ENCODE results near the gene VSX1.

The VSX1 gene

DNA sequence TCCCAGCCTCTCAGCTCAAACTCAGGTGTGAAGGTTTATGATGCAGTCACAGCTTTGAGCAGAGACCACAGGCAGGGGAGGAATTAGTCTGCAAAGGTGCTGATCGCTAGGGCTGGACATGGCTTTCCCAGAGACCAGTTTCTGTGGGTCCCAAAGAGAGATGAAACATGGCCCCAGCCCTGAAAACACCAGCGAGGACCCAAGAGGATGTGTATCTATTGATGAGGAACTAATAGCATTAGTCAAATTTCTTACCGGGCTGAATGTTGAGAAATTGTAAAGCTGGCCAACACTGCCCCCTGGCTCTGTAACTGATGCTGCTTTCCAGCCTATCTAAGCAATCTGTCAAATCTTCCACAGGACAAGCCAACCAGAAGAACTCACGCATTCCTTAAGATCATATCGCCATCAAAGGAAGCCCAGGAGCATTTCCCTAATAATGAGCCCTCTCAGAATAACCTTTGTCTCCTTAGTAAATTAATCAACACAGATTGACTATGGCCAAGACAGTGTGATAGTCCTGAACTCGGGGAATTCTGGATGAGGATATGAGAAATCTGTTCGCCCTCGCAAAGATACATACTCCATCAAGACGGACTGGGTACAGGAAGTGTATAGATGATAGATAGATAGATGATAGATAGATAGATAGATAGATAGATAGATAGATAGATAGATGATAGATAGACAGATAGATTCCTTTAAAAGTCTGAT, 16.2 kb downstream of the VSX1 start:
- peak; percentile 27 to 47 for DNase-seq (ENCODE audit: low read depth in 2 of 2)

DNA sequence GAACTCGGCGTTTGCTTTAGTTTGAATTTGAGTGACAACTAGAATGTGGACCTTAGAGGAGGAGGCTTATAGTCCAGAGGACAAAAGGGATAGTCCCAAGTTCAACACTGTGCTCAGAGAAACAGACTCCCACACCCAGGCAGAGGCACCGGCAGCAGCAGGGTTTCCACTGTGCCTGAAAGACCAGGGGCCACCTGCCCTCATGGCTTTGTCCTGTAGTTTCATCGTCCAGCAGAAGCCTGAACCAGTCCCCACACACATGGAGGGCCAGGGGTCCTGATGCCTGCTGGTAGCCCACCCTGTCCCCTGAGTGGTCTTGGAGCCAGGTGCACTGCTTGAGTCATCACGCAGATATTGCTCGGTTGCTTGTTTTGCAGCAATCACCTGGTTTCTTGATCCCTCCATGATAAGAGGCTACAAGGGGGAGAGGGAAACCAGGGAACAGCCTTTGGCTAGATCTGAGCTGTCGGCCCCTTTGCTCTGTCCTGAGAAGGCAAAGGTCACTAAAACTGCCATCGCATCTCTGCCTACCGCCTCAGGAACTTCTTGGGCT, 16.8 kb downstream of the VSX1 start:
- DNase-seq (ENCODE audit: low read depth in 2 of 2) = no peak

- no peak for DNase-seq (ENCODE audit: low read depth in 2 of 2)
Observed at GRCh38 chr20:25064561-25065071, 17.3 kb downstream of the VSX1 start.

- DNase-seq (ENCODE audit: low read depth in 2 of 2) = no peak
Observed at GRCh38 chr20:25063981-25064380, 18.0 kb downstream of the VSX1 start.

GRCh38 chr20:25063546-25063945, 18.4 kb downstream of the VSX1 start:
- no peak for DNase-seq (ENCODE audit: low read depth in 2 of 2)

DNA sequence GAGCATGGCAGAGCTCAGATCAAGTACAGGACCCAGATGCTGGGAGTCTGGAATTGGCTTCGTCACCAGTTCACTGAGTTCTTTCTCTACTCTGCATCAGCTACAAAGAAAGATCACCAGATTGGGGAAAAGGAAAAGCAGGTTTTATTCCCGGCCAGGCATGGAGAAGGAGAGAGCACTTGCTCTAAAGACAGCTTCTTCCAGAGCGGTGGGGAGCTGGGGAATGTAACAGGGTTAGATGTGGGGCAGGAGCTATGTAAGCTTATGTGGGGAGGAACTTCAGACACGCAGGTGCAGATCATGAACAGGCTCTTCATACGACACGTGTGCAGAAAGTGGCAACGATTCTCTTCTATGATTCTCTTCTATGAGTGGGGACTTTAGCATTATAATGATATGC, 19.1 kb downstream of the VSX1 start:
- DNase-seq (ENCODE audit: low read depth in 2 of 2) = no peak

DNA sequence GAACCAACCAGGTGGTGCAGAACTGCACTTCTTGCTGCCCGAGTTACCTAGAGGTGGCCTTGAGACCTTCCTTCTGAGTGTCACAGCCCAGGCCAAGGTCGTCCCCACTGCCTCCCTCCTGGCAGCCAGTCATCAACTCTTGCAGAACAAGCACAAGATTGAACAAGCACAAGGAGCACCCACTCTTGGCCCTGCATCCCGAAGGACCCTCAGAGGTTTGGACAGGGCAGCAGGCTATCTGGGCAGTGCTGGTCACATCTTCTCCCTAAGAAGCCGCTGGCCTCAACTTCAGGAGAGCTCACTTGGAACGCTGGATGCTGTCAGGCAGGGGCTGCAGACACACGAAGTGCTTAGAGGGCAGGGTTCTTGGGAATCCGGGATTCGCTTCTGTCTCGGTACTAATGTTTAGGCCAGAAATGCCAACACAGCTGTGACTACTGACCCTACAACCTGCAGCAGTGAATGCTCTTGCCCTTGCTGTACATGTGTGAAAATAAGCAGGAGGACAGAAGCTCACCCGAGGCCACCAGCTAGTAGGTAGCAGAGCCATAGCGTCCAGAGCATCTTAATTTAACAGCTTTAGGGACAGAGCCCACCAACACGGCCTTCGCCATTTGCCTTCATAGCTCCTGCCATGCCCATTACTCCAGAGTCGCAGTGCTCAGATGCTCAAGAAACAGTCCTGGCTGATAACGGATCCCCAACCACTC, 20.0 kb downstream of the VSX1 start:
- DNase-seq (ENCODE audit: low read depth in 2 of 2) = no peak

GRCh38 chr20:25061103-25061799, 20.7 kb downstream of the VSX1 start:
- DNase-seq (ENCODE audit: low read depth in 2 of 2) = no peak

GRCh38 chr20:25059866-25060465, 22.0 kb downstream of the VSX1 start:
- no peak for DNase-seq (ENCODE audit: low read depth in 2 of 2)

DNA sequence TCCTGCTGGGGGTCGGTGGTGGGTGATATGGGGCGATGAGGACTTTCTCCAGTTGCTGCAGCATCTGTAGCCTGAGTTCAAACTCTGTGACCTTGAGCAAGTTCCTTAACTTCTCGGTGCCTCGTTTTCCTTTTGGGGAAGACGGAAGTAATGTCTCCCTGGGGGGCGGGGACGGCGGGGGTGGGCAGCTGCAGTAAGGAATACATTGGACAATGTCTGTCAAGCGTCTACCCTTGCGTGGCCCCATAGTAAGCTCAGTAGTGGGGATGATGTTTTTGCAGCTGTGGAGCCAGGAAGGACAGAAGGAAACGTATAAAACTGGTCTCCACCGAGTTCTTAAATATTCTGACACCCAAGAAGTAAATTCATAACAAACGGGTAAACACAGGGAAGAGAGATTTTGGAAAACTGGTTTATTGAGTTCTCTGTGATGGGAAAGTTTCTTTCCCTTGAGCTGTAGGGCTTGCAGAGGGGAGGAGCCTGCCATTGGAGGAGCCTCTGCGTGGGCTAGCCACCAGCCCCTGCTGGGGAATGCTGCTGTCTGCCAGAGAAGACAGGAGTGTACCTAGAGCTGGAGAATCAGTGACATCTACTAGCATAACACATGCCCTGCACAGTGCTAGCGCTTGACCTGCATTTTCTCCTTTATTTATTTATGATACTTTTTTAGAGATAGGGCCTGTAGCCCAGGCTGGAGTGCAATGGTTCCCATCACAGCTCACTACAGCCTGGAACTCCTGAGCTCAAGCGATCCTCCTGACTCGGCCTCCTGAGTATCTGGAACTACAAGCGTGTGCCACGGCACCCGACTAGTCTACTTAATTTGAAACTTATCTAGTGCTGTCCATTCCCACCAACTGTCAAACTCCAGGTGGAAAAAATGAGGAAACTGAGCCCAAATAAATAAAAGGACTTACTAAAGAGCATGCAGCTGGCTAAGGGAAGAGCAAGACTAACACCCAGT, 22.8 kb downstream of the VSX1 start:
- no peak for DNase-seq (ENCODE audit: low read depth in 2 of 2)

- DNase-seq (ENCODE audit: low read depth in 2 of 2) = peak; percentile 51 to 55
Observed at GRCh38 chr20:25058051-25058846, 23.7 kb downstream of the VSX1 start, which contains the start of gene ACSS1. ACSS1 (minus strand) TSS chr20:25058139; CDS start chr20:25058102, 37 bp downstream.

- DNase-seq (ENCODE audit: low read depth in 2 of 2) = peak; percentile 63 to 64
Observed at GRCh38 chr20:25057234-25058050, 24.5 kb downstream of the VSX1 start.

DNA sequence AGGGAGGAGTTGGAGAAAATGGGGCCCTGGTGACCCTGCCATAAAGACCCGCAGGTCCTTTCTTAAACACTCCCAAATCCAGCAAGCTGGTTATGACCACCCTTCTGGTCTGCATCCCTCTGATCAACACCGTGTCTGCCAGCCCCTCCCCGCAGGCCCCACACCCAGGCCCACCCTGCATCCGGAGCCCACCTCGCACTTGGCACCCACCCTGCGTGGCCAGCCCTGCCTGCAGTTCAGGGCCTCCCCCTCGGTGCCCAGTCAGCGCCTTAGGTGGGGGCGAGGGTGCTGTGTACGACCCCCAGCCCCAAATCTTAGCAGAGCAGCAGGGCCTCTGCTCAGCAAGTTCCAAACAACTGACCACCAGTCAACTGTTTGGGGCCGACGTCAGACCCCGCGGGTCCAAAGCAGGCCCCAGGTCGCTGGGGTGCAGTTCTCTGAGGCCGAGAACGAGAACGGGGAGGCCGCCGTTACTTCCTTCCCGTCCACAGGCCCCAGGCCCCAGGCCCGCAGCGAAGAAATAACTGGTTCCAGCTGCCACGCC, 25.2 kb downstream of the VSX1 start:
- DNase-seq (ENCODE audit: low read depth in 2 of 2) = no peak

GRCh38 chr20:25055711-25056495, 26.0 kb downstream of the VSX1 start:
- no peak for DNase-seq (ENCODE audit: low read depth in 2 of 2)

DNA sequence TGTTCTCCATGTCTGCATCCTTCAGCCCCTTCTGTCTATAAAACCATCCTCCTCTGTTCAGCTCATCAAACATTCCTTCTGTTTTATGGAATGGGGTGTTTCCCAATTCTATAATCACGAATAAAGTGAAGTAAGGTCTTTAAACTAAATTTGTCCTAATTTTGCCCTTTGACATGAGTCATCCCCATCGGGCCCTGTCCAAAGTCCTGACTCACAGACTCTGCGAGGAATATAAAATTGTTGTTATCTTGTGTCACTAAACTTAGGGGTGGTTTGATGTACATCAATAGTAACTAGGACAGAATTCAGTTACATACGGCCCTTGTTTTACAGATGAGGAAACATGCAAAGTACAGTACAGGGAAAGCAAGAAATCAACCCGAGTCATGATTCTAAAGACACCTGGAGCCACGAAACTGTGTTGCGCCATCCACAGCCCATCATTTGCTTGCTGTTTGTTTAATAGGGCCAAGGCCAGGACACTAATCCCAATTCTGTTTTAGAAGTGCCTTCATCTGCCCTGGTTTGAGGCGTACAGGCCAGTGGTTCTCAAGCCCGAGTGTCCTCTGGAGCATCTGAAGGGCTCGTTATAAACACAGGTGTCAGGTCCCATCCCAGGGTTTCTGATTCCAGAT, 26.8 kb downstream of the VSX1 start:
- no peak for DNase-seq (ENCODE audit: low read depth in 2 of 2)

- no peak for DNase-seq (ENCODE audit: low read depth in 2 of 2)
Observed at GRCh38 chr20:25054096-25054820, 27.7 kb downstream of the VSX1 start.
